ENCODE data around the gene GBE1. TPM values are rescaled to one million over a fixed set of nuclear protein-coding genes. Genes with fewer than 3 reads are reported as not detected.

GBE1 gene
- polyA plus RNA-seq, 1 of the 3 experiments (the other 2 are of a cell fraction) = 14.2 TPM

- Histone ChIP-seq H3K9me2 (no peaks in the 10 kb centered on the region), H3K27ac (ENCODE audit: low read depth in 2 of 2, low read length in 1 of 2) (no peak overlapping the region), H3F3A (replicated peaks; ENCODE audit: insufficient read depth) (no peaks in the 10 kb centered on the region), H3K9ac (no peak overlapping the region), H3K4me2 (no peak overlapping the region), H3K36me3 (replicated peaks in 1 of 2; ENCODE audit: control insufficient read depth in 1 of 2, insufficient read depth in 2 of 2, low read length in 1 of 2) (no peaks in the 10 kb centered on the region), H3K4me3 (ENCODE audit: low read depth in 2 of 2, low read length in 1 of 2) (no peak overlapping the region), H3K4me1 (ENCODE audit: control insufficient read depth in 1 of 2, insufficient read depth in 2 of 2, low read depth in 1 of 2, low read length in 1 of 2) (no peaks in the 10 kb centered on the region), H3K9me3 (no peaks in the 10 kb centered on the region; the same call in 1 of the 2 replicates), H4K20me1 (ENCODE audit: insufficient read depth) (no peaks in the 10 kb centered on the region), H2AFZ (ENCODE audit: low read depth) (no peak overlapping the region), H3K79me2 (ENCODE audit: insufficient read depth) (no peaks in the 10 kb centered on the region), H3K27me3 (ENCODE audit: insufficient read depth) (no peaks in the 10 kb centered on the region)
- CTCF ChIA-PET = no interaction called here
- DNase-seq = no peak
- TF ChIP-seq MAX (IDR thresholded peaks at IDR 0.05; ENCODE audit: low read depth) (no peak), EZH2phosphoT487 (IDR thresholded peaks at IDR 0.05; ENCODE audit: borderline replicate concordance, low read depth) (no peak), RFX5 (IDR thresholded peaks at IDR 0.05; ENCODE audit: low read length) (no peak), RAD21 (IDR thresholded peaks at IDR 0.05; ENCODE audit: low read length) (no peak), POLR2AphosphoS5 (IDR thresholded peaks at IDR 0.05; ENCODE audit: low read depth, low read length) (no peak), RCOR1 (IDR thresholded peaks at IDR 0.05; ENCODE audit: low read length) (no peak), TCF12 (IDR thresholded peaks at IDR 0.05) (no peak), GABPA (IDR thresholded peaks at IDR 0.05; ENCODE audit: low read depth) (no peak), CTCF (IDR thresholded peaks at IDR 0.05) (no peak), FOXJ3 (CRISPR knock-in tag; IDR thresholded peaks at IDR 0.05) (no peak), CHD2 (IDR thresholded peaks at IDR 0.05; ENCODE audit: low read length, partially characterized antibody) (no peak), EP300 (IDR thresholded peaks at IDR 0.05; ENCODE audit: borderline replicate concordance in 1 of 2, low read depth in 1 of 2, low read length in 1 of 2) (no peak), GATA2 (CRISPR knock-in tag; IDR thresholded peaks at IDR 0.05) (no peak), TEAD4 (IDR thresholded peaks at IDR 0.05; ENCODE audit: borderline replicate concordance, insufficient read depth) (no peak), SMC3 (IDR thresholded peaks at IDR 0.05; ENCODE audit: low read depth, low read length) (no peak)
- POLR2A ChIA-PET = no interaction called here
Measured at GRCh38 chr3:81789691-81790090, 28.2 kb upstream of the GBE1 start.

- H3K9me3 ChIP-seq = no peaks in the 10 kb centered on the region
- no peaks in the 10 kb centered on the region for H3K4me1 ChIP-seq (ENCODE audit: control insufficient read depth in 1 of 2, insufficient read depth in 2 of 2, low read depth in 1 of 2, low read length in 1 of 2)
- DNase-seq = no peak
- H3K4me3 ChIP-seq (ENCODE audit: low read depth in 2 of 2, low read length in 1 of 2) = no peak overlapping the region
- no peaks in the 10 kb centered on the region for H3K27me3 ChIP-seq (ENCODE audit: insufficient read depth)
- ChIA-PET POLR2A (no interaction called here), CTCF (no interaction called here)
- H3K79me2 ChIP-seq (ENCODE audit: insufficient read depth) = no peaks in the 10 kb centered on the region
- H3F3A ChIP-seq (replicated peaks; ENCODE audit: insufficient read depth) = no peaks in the 10 kb centered on the region
- no peaks in the 10 kb centered on the region for H3K36me3 ChIP-seq (replicated peaks in 1 of 2; ENCODE audit: control insufficient read depth in 1 of 2, insufficient read depth in 2 of 2, low read length in 1 of 2)
- no peak overlapping the region for H2AFZ ChIP-seq (ENCODE audit: low read depth)
- no peak overlapping the region for H3K9ac ChIP-seq
- no peaks in the 10 kb centered on the region for H3K9me2 ChIP-seq
- H4K20me1 ChIP-seq (ENCODE audit: insufficient read depth) = no peaks in the 10 kb centered on the region
- no peak overlapping the region for H3K27ac ChIP-seq (ENCODE audit: low read depth in 2 of 2, low read length in 1 of 2)
- 45% methylated on average over 2 of the region's 2 CpGs for WGBS (ENCODE audit: low lambda C conversion rate)
- H3K4me2 ChIP-seq = no peak overlapping the region
- TF ChIP-seq RXRA (IDR thresholded peaks at IDR 0.05; ENCODE audit: borderline replicate concordance, low read depth) (no peak), SIN3A (IDR thresholded peaks at IDR 0.05; ENCODE audit: borderline replicate concordance, low read depth, low read length) (no peak), GABPA (IDR thresholded peaks at IDR 0.05; ENCODE audit: low read depth) (no peak), RCOR1 (IDR thresholded peaks at IDR 0.05; ENCODE audit: low read length) (no peak), CHD2 (IDR thresholded peaks at IDR 0.05; ENCODE audit: low read length, partially characterized antibody) (no peak), TEAD4 (IDR thresholded peaks at IDR 0.05; ENCODE audit: borderline replicate concordance, insufficient read depth) (no peak), MAX (IDR thresholded peaks at IDR 0.05; ENCODE audit: low read depth) (no peak), RAD21 (IDR thresholded peaks at IDR 0.05; ENCODE audit: low read length) (no peak), USF1 (IDR thresholded peaks at IDR 0.05; ENCODE audit: borderline replicate concordance, low read depth) (no peak), RFX5 (IDR thresholded peaks at IDR 0.05; ENCODE audit: low read length) (no peak), TAF1 (IDR thresholded peaks at IDR 0.05; ENCODE audit: borderline replicate concordance, low read depth, low read length) (no peak), JUND (IDR thresholded peaks at IDR 0.05) (no peak), SMC3 (IDR thresholded peaks at IDR 0.05; ENCODE audit: low read depth, low read length) (no peak), TCF12 (IDR thresholded peaks at IDR 0.05) (no peak), ZBTB33 (IDR thresholded peaks at IDR 0.05; ENCODE audit: borderline replicate concordance, low read depth) (no peak), IRF3 (IDR thresholded peaks at IDR 0.05; ENCODE audit: low read depth, low read length) (no peak)
Measured at GRCh38 chr3:81788610-81789009, 27.2 kb upstream of the GBE1 start.
